ENCODE results near the gene PDZRN3.

DNA sequence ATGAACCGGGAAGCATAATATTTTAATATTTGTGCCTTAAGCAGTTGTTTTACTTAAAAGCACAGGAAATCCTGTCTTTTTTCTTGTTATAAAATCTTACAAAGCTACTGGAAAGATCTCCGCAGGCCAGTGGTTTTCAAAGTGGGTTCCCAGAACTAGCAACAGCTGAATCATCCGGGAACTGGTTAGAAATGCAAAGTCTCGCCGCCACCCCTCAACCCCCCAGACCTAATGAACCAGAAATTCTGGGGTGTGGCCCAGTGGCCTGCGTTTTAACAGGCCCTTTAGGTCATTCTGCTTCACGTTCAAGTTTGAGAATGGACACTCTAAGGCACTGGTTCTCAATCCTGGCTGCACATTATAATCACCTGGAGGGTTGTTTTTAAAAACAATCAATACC is 74.7 kb downstream of the PDZRN3 start:
- TF ChIP-seq MAZ (IDR thresholded peaks at IDR 0.05; ENCODE audit: borderline replicate concordance, low read depth, low read length) (no peak), MAZ (CRISPR knock-in tag; IDR thresholded peaks at IDR 0.05; ENCODE audit: low read depth) (no peak)
- TF ChIP-seq, protein P1, sequence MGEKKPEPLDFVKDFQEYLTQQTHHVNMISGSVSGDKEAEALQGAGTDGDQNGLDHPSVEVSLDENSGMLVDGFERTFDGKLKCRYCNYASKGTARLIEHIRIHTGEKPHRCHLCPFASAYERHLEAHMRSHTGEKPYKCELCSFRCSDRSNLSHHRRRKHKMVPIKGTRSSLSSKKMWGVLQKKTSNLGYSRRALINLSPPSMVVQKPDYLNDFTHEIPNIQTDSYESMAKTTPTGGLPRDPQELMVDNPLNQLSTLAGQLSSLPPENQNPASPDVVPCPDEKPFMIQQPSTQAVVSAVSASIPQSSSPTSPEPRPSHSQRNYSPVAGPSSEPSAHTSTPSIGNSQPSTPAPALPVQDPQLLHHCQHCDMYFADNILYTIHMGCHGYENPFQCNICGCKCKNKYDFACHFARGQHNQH (CRISPR knock-in tag; IDR thresholded peaks at IDR 0.05) = no peak

Data from HepG2 (cell line).